Measurements from ENCODE around the gene KRTAP10-2.
A peak's percentile ranks its signal among the peaks of the same experiment; 100 is the strongest.
"Not testable (repeated sequence)": the region's sequence is repeated elsewhere in the genome, so short reads cannot be mapped to it uniquely, and the experiment has no call there.

The KRTAP10-2 gene

DNA sequence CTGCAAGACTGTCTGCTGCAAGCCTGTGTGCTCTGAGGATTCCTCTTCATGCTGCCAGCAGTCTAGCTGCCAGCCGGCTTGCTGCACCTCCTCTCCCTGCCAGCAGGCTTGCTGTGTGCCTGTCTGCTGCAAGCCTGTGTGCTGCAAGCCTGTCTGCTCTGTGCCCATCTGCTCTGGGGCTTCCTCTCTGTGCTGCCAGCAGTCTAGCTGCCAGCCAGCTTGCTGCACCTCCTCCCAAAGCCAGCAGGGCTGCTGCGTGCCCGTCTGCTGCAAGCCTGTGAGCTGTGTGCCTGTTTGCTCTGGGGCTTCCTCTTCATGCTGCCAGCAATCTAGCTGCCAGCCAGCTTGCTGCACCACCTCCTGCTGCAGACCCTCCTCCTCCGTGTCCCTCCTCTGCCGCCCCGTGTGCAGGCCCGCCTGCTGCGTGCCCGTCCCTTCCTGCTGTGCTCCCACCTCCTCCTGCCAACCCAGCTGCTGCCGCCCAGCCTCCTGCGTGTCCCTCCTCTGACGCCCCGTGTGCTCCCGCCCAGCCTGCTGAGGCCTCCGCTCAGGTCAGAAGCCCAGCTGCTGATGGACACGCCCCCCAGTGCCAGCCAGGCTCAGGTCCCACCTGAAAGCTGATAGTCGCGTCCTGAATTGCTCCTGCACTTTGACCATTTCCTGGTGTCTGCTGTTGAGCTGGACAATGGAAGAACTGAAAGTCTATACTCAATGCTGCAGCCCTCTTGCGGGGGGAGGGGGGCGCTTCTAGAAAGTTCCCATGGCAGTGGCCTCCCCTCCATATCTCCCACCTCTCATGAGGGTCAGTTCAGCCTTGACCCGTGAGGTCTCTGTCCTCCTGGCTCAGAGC lies 23.4 kb upstream of the KRTAP10-2 start:
- CTCF ChIA-PET: interaction anchor here (0.7 kb wide), 1 partner anchor 187 kb away, joined by 4 read pairs; no protein-coding TSS in a partner anchor
- H3K9me3 ChIP-seq (ENCODE audit: control insufficient read depth, insufficient read depth, low read depth, low read length): no peaks in the 10 kb centered on the region
- no peaks in the 10 kb centered on the region for H3K4me1 ChIP-seq (ENCODE audit: control insufficient read depth, insufficient read depth, low read length)
- no peak overlapping the region for H3K27ac ChIP-seq (ENCODE audit: extremely low read depth, low read depth, low read length)
- no peak overlapping the region for H3K4me3 ChIP-seq (ENCODE audit: low read depth, low read length)
- POLR2A ChIA-PET: no interaction called here
- H3K36me3 ChIP-seq (ENCODE audit: control insufficient read depth in 2 of 2, insufficient read depth in 1 of 2, low read length in 2 of 2): no peaks in the 10 kb centered on the region
- no peak for TF ChIP-seq ZNF175 (tag by site-specific recombination; IDR thresholded peaks at IDR 0.05)
- TF ChIP-seq, protein P1, sequence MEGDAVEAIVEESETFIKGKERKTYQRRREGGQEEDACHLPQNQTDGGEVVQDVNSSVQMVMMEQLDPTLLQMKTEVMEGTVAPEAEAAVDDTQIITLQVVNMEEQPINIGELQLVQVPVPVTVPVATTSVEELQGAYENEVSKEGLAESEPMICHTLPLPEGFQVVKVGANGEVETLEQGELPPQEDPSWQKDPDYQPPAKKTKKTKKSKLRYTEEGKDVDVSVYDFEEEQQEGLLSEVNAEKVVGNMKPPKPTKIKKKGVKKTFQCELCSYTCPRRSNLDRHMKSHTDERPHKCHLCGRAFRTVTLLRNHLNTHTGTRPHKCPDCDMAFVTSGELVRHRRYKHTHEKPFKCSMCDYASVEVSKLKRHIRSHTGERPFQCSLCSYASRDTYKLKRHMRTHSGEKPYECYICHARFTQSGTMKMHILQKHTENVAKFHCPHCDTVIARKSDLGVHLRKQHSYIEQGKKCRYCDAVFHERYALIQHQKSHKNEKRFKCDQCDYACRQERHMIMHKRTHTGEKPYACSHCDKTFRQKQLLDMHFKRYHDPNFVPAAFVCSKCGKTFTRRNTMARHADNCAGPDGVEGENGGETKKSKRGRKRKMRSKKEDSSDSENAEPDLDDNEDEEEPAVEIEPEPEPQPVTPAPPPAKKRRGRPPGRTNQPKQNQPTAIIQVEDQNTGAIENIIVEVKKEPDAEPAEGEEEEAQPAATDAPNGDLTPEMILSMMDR (tag by site-specific recombination; IDR thresholded peaks at IDR 0.05): 0 out of 2 replicates have a peak, but pooled peaks have one; percentile 20

DNA sequence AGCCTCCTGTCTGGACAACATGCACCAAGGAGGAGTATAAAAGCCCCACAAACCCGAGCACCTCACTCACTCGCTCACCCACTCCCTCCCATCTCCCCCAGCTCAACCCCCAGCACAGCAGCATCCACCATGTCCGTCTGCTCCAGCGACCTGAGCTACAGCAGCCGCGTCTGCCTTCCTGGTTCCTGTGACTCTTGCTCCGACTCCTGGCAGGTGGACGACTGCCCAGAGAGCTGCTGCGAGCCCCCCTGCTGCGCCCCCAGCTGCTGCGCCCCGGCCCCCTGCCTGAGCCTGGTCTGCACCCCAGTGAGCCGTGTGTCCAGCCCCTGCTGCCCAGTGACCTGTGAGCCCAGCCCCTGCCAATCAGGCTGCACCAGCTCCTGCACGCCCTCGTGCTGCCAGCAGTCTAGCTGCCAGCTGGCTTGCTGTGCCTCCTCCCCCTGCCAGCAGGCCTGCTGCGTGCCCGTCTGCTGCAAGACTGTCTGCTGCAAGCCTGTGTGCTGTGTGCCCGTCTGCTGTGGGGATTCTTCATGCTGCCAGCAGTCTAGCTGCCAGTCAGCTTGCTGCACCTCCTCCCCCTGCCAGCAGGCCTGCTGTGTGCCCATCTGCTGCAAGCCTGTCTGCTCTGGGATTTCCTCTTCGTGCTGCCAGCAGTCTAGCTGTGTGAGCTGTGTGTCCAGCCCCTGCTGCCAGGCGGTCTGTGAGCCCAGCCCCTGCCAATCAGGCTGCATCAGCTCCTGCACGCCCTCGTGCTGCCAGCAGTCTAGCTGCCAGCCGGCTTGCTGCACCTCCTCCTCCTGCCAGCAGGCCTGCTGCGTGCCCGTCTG lies 22.5 kb upstream of the KRTAP10-2 start, which contains the start of gene KRTAP10-4:
TSS of gene KRTAP10-4 (plus strand) at position 100 of the 827 bp plus-strand sequence. CDS start at position 130, 30 bp downstream.
- peak; percentile 23; the same call in 1 of the 2 replicates for TF ChIP-seq ZIC2 (tag by site-specific recombination; IDR thresholded peaks at IDR 0.05)
- TF ChIP-seq GLIS2 (tag by site-specific recombination; IDR thresholded peaks at IDR 0.05): peak; percentile 15; the same call in 1 of the 2 replicates
- CTCF ChIA-PET: interaction anchor here (0.7 kb wide), 2 partner anchors 61 to 439 kb away, joined by 3 to 4 read pairs; no protein-coding TSS in a partner anchor
- POLR2A ChIA-PET; H3K9me3 ChIP-seq (ENCODE audit: control insufficient read depth, insufficient read depth, low read depth, low read length); H3K4me1 ChIP-seq (ENCODE audit: control insufficient read depth, insufficient read depth, low read length); H3K4me3 ChIP-seq (ENCODE audit: low read depth, low read length); H3K27ac ChIP-seq (ENCODE audit: extremely low read depth, low read depth, low read length); H3K36me3 ChIP-seq (ENCODE audit: control insufficient read depth in 2 of 2, insufficient read depth in 1 of 2, low read length in 2 of 2): not testable (repeated sequence)

DNA sequence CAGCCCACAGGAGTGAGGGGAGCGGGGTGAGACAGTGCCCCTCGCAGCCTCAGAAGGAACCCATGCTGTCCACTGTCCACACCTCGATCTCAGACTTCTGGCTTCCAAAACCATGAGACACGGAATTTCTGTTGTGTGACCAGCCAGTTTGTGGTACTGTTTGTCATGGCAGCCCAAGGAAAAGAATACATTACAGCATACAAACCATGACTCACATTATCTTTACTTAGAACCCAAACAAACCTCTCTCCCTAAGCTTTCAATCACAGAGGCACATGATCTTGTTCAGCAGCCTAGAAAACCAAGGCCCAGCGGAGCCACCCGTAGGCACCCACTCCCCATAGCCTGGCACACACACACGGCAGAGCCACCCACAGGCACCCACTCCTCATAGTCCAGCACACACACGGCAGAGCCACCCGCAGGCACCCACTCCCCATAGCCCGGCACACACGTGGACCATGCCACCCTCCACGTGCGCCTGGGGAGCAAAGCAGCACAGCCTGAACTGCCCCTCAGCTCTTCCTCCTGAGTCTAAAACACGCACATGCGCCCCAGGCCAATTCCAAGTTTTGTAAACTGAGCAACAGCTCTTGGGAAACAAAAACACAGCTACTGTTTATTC lies 21.8 kb upstream of the KRTAP10-2 start:
- Histone ChIP-seq H3K36me3 (ENCODE audit: control insufficient read depth in 2 of 2, insufficient read depth in 1 of 2, low read length in 2 of 2) (no peaks in the 10 kb centered on the region), H3K4me1 (ENCODE audit: control insufficient read depth, insufficient read depth, low read length) (no peaks in the 10 kb centered on the region), H3K27ac (ENCODE audit: extremely low read depth, low read depth, low read length) (no peak overlapping the region), H3K9me3 (ENCODE audit: control insufficient read depth, insufficient read depth, low read depth, low read length) (no peaks in the 10 kb centered on the region), H3K4me3 (ENCODE audit: low read depth, low read length) (no peak overlapping the region)
- POLR2A ChIA-PET: interaction anchor here (0.6 kb wide), 2 partner anchors 8 to 146 kb away, joined by 3 to 4 read pairs; no protein-coding TSS in a partner anchor
- CTCF ChIA-PET: interaction anchor here (0.7 kb wide), 1 partner anchor 440 kb away, joined by 4 read pairs; no protein-coding TSS in a partner anchor
- TF ChIP-seq, protein P2, sequence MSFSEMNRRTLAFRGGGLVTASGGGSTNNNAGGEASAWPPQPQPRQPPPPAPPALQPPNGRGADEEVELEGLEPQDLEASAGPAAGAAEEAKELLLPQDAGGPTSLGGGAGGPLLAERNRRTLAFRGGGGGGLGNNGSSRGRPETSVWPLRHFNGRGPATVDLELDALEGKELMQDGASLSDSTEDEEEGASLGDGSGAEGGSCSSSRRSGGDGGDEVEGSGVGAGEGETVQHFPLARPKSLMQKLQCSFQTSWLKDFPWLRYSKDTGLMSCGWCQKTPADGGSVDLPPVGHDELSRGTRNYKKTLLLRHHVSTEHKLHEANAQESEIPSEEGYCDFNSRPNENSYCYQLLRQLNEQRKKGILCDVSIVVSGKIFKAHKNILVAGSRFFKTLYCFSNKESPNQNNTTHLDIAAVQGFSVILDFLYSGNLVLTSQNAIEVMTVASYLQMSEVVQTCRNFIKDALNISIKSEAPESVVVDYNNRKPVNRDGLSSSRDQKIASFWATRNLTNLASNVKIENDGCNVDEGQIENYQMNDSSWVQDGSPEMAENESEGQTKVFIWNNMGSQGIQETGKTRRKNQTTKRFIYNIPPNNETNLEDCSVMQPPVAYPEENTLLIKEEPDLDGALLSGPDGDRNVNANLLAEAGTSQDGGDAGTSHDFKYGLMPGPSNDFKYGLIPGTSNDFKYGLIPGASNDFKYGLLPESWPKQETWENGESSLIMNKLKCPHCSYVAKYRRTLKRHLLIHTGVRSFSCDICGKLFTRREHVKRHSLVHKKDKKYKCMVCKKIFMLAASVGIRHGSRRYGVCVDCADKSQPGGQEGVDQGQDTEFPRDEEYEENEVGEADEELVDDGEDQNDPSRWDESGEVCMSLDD (tag by site-specific recombination; IDR thresholded peaks at IDR 0.05): no peak
- TF ChIP-seq, protein P3, sequence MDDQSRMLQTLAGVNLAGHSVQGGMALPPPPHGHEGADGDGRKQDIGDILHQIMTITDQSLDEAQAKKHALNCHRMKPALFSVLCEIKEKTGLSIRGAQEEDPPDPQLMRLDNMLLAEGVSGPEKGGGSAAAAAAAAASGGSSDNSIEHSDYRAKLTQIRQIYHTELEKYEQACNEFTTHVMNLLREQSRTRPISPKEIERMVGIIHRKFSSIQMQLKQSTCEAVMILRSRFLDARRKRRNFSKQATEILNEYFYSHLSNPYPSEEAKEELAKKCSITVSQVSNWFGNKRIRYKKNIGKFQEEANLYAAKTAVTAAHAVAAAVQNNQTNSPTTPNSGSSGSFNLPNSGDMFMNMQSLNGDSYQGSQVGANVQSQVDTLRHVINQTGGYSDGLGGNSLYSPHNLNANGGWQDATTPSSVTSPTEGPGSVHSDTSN (CRISPR knock-in tag; IDR thresholded peaks at IDR 0.05): no peak
- TF ChIP-seq TCF7L2 (IDR thresholded peaks at IDR 0.05; ENCODE audit: borderline replicate concordance, low read depth, low read length) (no peak), ZNF274 (IDR thresholded peaks at IDR 0.05; ENCODE audit: low read length) (no peak), ZNF274 (tag by site-specific recombination; IDR thresholded peaks at IDR 0.05; ENCODE audit: borderline replicate concordance) (no peak), KLF8 (tag by site-specific recombination; IDR thresholded peaks at IDR 0.05) (no peak), ZSCAN23 (tag by site-specific recombination; IDR thresholded peaks at IDR 0.05) (no peak), RBAK (tag by site-specific recombination; IDR thresholded peaks at IDR 0.05) (no peak), ZNF792 (tag by site-specific recombination; IDR thresholded peaks at IDR 0.05) (no peak)
- TF ChIP-seq, protein P4, sequence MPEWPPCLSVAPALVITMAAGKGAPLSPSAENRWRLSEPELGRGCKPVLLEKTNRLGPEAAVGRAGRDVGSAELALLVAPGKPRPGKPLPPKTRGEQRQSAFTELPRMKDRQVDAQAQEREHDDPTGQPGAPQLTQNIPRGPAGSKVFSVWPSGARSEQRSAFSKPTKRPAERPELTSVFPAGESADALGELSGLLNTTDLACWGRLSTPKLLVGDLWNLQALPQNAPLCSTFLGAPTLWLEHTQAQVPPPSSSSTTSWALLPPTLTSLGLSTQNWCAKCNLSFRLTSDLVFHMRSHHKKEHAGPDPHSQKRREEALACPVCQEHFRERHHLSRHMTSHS (tag by site-specific recombination; IDR thresholded peaks at IDR 0.05): no peak
- TF ChIP-seq, protein P5, sequence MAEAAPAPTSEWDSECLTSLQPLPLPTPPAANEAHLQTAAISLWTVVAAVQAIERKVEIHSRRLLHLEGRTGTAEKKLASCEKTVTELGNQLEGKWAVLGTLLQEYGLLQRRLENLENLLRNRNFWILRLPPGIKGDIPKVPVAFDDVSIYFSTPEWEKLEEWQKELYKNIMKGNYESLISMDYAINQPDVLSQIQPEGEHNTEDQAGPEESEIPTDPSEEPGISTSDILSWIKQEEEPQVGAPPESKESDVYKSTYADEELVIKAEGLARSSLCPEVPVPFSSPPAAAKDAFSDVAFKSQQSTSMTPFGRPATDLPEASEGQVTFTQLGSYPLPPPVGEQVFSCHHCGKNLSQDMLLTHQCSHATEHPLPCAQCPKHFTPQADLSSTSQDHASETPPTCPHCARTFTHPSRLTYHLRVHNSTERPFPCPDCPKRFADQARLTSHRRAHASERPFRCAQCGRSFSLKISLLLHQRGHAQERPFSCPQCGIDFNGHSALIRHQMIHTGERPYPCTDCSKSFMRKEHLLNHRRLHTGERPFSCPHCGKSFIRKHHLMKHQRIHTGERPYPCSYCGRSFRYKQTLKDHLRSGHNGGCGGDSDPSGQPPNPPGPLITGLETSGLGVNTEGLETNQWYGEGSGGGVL (tag by site-specific recombination; IDR thresholded peaks at IDR 0.05): no peak

Measured in HEK293 (cell line).